Dermis blood vessel endothelial cell (primary cell): Measurements from ENCODE around the gene CCDC28B. TPM values are rescaled to one million over a fixed set of nuclear protein-coding genes. Genes with fewer than 3 reads are reported as not detected.
A peak's percentile ranks its signal among the peaks of the same experiment; 100 is the strongest.

Experiments
- DNase-seq: peaks from one replicate; pipeline ENCODE4 v3.0.0; 2010
- total RNA-seq: library from RNA; depleted of rRNA; stranded (reverse); fragments of >200 nt; gene quantifications from 2 replicates; pipeline ENCODE4 v1.2.3, GENCODE V29; 2014

The CCDC28B gene
- total RNA-seq, 1 donor from 2014 or later = 16.8 TPM

DNA sequence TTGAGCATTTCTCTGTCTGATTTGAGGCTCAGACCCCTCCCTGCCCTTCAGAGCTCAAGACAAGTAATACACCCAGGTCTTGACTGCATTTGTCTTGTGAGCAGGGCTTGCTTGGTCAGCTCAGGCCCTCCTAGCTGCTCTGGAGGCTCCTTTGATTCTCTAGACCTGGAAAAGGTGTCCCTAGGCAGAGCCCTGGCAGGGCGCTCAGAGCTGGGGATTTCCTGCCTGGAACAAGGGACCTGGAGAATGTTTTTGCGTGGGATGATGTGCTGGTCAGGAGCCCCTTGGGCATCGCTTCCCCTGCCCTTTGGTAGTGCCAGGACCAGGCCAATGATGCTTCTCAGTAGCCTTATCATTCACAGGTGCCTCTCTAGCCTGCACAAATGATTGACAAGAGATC, 4.9 kb upstream of the CCDC28B start:
- DNase-seq = no peak

DNA sequence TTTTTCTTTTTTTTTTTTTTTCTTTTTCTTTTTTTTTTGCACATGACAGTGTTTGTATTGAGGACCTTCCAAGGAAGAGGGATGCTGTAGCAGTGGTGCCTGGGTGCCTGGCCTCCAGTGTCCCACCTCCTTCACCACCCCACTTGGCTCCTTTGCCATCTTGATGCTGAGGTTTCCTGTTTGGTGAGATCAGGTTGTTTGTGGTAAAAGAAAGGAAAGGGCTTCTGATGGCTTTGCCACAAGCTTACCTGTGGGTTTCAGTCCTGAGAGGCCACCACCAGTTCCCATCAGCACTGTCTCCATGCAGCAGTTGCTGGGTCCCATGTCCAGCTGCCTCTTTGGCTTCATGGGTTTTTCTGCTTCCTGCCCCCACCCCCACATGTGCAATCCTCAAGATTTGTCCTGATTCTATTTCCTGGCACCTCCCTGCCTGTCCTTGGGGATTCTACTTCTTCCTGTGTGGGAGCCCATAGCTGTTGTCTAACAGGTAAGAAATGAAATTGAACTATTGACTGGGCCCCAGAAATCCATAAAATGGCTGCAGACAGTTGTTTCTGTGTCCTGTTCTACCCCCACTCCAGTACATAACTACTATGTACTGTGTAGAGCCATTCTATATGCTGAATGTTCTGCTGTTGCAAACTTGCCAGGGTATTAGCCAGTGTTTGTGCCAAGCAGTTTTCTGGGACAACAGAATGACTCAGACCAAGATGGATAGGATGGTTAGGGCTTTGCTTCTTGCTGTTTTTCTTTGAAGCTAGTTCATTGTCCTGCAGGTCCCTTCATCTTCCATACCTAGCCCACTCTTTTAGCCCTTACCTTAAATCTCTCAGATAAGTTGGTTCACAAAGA, 4.2 kb upstream of the CCDC28B start:
- DNase-seq = no peak

DNA sequence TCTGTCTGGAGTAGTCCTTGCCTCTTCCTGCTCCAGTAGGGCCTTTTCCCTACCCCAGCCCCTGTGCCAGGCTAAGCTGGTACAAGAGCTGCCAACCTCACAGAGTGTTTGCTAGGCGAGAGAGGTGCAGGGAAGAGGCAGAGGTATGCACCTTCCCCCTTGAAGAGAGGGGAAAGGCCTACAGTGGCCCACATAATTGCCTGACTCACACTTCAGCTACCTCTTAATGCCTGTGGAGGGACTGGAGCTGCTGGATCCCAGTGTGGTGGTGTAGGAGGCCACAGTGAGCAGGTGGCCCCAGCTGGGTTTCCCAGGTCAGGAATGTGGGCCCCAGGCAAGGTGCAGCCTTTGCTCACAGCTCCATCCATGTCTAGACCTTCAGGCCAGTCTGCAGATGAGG, 3.3 kb upstream of the CCDC28B start:
- no peak for DNase-seq

DNA sequence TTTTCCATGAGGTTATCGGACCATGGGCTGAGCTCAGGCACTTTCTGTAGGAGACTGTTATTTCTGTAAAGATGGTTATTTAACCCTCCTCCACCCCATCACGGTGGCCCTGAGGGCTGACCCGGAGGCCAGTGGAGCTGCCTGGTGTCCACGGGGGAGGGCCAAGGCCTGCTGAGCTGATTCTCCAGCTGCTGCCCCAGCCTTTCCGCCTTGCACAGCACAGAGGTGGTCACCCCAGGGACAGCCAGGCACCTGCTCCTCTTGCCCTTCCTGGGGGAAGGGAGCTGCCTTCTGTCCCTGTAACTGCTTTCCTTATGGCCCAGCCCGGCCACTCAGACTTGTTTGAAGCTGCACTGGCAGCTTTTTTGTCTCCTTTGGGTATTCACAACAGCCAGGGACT, 2.6 kb upstream of the CCDC28B start:
- no peak for DNase-seq

DNA sequence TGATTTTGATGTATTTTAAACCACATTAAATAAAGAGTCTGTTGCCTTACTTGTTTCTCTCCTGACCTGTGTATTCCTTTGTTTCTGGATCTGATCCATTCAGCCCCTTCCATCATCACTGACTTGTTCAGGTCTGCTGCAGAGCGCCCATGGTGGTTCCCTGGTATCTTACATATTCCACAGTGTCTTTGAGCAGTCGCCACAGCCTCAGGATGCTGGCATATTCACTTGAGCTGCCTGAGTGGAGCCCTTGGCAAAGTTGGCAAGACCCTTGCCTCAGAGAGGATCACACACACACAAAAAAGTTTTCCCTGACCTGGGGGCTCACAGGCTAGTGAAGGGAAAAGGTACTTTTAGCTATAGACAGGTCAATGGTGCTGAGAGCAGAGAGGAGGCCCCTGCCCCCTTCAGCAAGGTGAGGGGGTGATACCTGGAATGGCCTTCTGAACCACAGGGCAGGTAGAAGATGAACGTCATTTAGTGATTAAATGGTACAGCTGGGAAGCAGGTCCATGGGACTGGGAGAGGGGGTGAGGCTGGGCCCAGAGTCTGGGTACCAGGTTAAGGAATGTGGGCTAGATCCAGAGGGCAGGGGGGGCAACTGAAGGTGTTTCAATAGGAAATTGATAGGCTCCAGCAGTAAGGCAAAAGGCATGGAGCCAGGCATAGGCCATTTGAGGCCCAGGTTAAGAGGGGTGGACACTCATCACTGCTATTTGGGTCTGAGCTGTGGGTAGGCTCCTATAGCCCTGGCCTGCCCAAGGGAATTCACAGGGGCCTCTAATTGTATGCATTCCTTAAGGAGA, 2.0 kb upstream of the CCDC28B start:
- no peak for DNase-seq

DNA sequence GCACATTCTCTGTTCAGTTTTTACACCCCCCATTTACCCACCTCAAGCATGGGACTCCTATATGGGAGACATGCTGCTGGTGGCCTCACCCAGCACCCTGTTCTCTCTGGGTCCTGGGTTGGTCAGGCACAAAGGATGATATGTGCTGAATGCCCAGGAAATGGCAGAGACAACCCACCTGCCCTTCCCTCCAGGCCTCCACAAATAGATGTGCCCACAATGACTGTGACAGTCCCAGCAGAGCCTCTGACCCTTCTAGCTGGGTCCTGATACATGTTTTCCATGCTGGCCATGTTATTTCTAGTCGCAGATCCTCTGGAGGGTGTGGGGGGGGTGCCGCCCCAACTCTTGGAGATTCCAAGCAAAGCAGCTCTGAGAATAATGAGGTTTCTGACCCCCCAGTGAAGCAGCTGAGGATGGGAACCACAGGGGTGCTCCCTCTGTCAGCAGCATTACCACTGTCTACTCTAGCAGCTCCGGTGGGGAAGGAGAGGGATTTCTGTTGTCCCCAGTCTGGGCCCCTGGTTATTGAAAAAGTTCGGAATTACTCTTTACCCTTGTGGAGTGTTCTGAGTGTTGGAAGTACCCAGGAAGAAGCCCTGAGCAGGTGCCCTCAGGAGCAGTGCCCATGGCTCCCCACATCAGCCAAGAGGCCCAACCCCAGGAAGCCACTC, 1.2 kb upstream of the CCDC28B start:
- no peak for DNase-seq

DNA sequence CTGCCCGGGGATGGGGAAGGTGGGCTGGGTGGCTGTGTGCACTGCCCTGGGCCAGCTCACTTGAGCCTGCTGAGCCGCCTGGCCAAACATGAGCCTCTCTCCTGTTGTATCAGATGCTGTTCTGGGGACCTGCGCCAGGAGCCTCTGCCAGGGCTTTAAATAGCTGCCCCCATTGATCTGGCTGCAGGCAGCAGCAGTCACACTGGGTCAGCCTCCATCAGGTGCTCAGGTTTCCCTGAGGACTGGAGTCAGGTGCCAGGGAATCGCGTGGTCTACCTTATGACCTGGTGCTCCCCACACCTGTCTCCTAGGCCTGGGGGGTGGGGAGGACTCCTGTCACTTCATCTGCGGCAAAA, 700 bp upstream of the CCDC28B start:
- DNase-seq = no peak

DNA sequence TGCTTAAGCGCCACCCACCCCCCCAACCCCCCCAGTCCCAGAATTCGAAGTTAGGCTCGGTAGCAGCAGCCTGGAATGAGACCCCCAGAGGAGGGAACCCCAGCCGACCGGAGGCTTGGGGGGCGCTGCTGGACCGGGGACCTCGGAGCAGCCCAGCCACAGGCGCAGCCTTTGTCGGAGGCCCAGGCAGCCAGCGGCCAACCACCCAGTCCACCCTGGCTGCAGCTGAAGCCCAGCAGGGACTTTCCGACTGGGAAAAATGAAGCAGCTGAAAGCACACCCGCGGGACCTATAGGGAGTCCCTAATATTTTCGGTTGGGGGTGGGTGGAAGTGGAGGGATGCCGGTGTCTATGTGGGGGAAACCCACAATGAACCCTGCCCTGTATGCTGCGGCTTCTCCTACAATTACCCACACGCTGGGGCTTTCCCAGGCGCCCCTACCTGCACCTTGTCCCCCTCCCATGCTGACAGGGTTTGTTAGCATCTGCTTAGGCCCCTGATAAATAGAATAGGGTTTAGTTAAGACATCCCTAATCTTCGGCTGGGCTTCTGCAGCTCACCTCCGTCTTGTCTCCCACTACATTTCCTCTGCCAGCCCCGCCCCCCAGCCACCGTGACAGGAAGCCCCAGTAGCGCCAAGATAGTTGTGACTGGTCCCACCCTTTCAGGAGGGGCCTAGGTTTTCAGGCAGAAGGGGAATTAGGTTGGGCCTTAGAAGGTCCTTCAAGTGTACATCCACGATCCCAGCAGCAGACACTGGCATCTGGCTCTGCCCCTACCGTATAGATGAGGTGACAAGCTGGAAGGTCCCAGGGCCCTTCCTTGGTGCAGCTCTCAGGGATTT, 838 bp downstream of the CCDC28B start:
- peak; percentile 70 for DNase-seq

DNA sequence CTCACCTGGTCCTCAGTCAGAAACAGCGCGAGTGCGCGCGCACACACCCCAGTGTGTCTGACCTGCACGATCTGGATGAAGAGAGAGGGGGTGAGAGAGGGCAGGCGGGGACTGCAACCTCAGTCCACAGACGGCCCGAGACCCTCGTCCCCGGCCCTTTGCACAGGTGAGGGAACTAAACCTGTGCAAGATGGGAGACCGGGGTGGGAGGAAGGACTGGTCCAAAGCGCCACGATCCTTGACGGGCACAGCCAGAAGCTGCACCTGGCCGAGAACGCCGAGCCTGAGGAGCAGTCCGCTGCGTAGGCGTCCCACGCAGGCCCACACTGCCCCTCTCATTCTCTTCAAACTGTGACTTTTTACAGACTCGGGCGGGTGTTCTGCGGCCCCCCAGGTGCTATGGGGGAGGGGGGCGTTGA, 4.6 kb downstream of the CCDC28B start:
- no peak for DNase-seq

DNA sequence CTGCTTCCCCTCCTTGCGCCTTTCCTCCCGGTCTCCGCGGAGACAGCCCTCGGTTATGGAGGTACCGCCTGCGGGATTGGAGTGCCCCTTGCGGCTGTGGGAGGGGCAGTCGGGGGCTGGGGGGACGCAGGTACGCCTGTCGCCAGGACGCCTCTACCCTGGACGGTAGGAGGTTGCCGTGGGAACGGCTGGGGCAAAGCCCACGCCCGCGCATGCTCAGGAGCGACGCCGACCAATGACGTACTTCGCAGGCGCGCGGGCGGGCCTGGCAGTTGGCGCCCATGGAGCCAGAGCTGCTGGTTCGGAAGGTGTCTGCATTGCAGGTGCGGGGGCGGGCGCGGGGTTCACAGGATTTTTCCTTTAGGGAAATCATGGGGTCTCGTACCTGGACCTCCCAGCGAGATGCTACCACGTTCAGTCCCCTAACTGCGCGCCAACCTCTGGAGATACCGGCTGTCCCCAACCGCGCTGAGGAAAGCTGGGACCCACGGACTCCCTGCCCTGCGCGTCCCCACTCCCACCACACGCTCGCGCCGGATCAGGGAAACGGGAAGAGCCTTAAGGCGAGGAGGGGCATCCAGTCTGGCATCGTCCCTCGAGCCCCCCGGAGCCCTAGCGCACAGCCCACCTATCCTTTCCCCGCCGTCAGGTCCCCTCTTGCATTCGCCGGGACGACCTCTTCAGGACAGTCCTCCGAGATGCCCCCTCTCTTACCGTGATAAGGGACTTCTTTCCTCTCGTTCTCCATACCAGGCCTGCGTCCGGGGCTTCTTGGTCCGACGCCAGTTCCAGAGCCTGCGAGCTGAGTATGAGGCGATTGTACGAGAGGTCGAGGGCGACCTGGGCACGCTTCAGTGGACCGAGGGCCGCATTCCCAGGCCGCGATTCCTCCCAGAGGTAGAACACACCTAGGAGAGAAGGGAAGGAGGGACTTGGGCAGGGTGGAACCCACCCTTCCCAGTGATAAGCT, 5.3 kb downstream of the CCDC28B start, which contains the start of gene IQCC:
Gene IQCC, plus strand, starts transcription at position 271 of the 970 bp plus-strand sequence. Its CDS starts 11 bp downstream, at position 282.
- DNase-seq = peak; percentile 90

DNA sequence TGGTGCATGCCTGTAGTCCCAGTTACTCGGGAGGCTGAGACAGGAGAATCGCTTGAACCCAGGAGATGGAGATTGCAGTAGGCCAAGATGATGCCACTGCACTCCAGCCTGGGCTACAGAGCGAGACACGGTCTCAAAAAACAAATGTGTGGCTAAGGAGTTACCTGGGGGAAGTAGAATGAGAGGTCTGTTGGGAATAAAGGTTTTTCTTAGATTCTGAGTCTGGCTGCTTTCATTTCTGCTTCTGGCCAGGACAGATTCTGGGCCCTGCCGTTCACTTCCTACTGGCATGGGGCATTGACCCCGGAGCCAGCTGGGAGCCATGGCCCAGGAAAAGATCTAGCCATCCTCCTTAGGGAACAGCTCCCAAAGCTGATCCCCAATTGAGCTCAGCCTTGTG, 8.1 kb downstream of the CCDC28B start:
- DNase-seq = no peak

DNA sequence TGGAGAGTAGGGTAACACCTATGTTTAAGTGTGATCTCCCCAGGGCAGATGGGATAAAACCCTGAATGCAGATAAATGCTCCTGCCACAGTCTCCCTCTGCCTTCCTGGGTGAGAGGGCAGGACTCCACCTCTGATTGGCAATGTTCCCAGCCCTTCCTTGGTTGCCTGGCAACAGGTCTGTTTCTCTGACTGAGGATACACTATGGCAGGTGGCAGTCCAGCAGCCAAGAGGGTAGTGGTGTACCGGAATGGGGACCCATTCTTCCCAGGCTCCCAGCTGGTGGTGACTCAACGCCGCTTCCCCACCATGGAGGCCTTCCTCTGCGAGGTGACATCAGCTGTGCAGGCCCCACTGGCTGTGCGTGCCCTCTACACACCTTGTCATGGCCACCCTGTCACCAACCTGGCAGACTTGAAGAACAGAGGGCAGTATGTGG, 8.5 kb downstream of the CCDC28B start, which contains the start of gene DCDC2B:
Gene DCDC2B, plus strand, starts transcription at position 199 of the 438 bp plus-strand sequence. Its CDS starts 5 bp downstream, at position 204.
- peak; percentile 59 for DNase-seq

DNA sequence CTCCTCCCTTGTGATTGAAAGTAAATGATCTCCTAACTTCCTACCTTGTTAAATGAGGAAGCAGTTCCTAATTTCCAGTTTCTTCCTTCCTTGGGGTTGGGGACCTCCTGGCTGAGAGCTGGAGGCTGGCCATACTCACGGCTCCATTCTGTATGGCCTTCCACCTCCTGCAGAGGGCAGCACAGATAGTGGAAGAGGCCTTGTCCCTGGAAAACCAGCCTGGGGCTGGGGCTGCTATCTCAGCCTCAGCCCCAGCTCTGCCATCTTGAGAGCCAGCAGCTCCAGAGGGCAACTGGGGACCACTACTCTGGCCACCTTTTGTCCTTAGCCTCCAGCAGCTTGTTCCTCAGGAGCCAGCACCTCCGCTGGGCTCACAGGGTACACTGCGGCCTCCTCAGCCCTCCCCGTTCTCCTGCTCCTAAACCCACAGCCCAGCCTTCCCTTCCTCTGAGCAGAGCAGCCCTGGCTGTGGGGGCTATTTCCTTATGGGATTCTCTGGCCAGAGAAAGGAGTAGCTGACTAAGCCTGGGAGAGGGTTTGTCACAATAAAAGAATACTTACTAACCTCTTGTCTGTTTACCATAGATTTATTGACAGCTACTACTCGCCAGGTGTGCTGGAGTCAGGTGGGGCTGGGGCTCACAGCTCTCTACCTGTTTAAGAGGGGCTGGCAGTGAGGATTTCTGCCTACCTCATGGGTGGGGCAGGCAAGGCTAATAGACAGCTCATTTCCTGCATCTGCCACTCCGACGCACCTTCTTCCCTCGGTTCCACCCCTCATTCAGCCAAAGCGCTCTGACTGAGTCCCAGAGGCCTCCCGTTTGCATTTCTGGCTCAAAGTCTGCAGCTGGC, 15.5 kb downstream of the CCDC28B start:
- peak; percentile 89 for DNase-seq

DNA sequence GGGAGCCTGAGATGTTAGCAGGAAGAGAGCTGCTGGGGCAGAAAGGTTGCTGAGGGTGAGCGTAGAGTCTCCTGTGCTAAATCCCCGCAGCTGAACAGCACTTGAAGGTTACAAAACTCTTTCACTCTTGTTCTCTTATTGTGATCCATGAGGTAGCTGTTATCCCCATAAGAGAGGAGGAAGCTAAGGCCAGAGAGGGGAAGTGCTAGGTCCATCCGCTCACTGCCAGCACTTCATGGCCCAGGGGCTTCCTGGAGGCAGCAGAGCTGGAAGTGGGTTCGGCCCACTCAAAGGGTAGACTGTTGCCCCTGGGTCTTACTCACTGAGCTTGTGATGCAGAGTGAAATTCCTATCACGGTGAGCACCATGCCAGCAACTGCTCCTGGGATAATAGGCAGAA, 16.2 kb downstream of the CCDC28B start:
- DNase-seq = no peak

DNA sequence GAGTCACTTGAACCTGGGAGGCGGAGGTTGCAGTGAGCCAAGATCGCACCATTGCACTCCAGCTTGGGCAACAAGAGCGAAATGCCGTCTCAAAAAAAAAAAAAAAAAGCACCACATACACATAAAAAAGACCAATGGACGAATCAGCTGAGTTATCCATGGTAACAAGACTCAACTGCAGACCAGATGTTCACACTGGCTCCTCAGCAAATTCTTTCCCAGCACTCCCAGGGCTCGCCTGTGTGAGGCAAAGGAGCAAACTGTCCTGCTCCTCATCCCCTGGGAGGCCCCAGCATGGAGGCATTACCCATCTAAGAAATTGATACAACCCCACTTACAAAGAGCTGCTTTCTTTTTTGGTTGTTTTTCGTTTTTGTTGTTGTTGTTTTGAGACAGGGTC, 18.6 kb downstream of the CCDC28B start:
- no peak for DNase-seq

DNA sequence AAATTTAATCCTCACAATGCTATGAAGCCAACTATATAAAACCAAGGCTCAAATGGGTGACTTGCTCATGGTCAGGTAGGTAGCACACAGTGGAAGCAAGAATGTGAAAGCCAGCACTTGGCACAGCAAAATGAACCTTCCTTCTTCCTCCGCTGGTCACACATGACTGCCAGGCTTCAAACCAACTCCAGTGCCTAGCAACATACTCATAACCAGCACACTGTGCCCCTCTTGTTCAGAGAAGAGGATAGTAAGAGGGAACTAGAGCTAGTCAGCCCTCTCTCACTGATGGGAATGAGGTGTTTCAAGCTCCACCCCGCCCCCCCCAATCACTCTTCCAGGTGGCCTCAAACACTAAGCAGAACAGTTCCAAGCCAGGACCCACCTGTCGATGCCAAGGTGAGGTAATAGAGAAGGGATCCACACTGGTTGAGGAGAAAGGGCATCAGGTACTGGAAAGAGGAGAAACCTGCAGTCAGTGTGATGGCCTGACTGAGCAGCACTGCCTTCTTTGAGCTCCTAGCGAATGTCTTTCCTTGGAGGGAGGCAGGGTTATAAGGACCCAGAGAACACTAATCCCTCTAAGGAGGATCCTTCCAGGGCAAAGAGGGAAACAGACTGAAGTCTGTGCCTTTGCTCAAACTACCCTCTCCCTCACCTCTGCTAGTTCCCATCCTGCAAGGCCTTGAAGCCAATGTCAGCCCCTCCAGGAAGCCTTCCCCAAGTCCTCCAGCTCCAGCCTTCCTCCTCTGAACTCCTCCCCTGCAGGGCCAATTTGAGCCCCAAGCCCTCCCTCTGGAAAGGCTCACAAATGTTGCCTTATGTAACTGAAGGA, 20.6 kb downstream of the CCDC28B start:
- no peak for DNase-seq

DNA sequence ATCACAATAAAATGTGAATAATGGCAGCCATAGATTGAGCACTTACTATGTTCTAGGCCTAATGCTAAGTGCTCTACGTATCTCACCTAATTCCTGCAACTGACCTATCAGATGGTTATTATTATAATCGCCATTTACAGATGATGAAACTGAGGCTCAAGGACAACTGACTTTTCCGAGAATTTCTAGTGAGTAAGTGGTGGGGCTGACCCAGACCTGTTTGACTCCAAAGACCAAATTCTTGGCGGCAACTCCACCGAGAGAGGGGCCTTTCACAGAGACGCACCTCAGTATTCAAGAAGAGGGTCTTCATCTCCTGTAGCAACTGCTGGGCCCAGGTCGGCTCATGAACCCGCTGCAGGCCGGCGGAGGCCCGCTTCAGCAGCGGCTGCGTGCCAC, 21.2 kb downstream of the CCDC28B start:
- DNase-seq = no peak

DNA sequence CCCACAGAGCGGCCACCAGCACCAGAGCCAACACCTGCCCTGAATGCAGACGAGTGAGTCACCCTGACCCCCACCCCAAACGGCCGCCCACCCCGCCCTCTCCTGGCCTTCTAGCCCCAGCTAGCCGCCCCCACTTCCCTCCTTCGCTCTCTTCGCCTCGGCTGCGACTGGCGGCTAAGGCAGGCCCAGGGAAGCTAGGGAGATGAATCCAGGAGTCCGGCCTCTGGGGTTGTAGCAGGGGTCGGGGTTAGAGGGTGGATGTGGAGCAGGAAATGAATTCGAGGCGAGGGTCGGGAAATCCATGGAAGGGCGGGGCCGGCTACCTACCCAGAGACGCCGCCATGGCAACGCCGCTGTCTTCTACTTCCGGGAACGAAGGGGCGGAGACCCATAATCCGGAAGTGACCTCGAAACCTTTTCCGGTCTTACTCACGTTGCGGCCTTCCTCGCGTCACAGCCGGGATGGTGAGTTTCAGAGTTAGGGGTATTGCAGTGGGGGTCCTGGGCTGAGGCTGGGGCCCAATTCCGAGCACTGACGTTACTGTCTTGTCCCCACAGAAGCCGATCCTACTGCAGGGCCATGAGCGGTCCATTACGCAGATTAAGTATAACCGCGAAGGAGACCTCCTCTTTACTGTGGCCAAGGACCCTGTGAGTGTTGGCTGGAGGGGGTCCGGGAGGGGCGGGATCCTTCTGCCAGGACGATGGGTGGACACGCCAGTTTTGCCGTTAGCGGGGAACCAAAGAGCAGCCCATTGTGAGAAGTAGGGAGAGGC, 21.8 kb downstream of the CCDC28B start, which contains the start of the genes EIF3I and TMEM234:
Gene EIF3I, plus strand, starts transcription at position 428 of the 776 bp plus-strand sequence. Its CDS starts 35 bp downstream, at position 463.
Gene TMEM234, minus strand, starts transcription at position 374 of the 776 bp plus-strand sequence. Its CDS starts 31 bp downstream, at position 343.
- DNase-seq = peak; percentile 94
